Liver (tissue), 9 donors: ENCODE results near the gene DOK6. TPM values are rescaled to one million over a fixed set of nuclear protein-coding genes. Genes with fewer than 3 reads are reported as not detected.

Experiments used
- DNase-seq: peaks from one replicate; pipeline ENCODE4 v3.0.0-alpha.2; 2017; ENCODE audit warnings: low spot score
- H3K27ac ChIP-seq, 2 donors: one replicate each; pipeline ENCODE4 v1.7.0; 2013; ENCODE audit warnings: inconsistent platforms in 2 of 2, low read length in 2 of 2, control low read depth in 1 of 2, low read depth in 1 of 2, mild to moderate bottlenecking in 1 of 2
- H3K27me3 ChIP-seq, 4 donors: one replicate each; pipeline versions ENCODE4 v1.6.1 to v1.7.0; 2013; ENCODE audit warnings: low read length in 3 of 4, inconsistent platforms in 1 of 4, mild to moderate bottlenecking in 1 of 4, moderate library complexity in 1 of 4; ENCODE audit not compliant: control insufficient read depth in 4 of 4, insufficient read depth in 4 of 4
- H3K36me3 ChIP-seq, 4 donors: one replicate each; pipeline versions ENCODE4 v1.6.1 to v1.7.0; 2013; ENCODE audit warnings: low read length in 3 of 4, mild to moderate bottlenecking in 3 of 4, low read depth in 1 of 4, moderate library complexity in 1 of 4; ENCODE audit not compliant: control insufficient read depth in 4 of 4, insufficient read depth in 3 of 4
- H3K4me1 ChIP-seq, 4 donors: one replicate each; pipeline versions ENCODE4 v1.6.1 to v1.7.0; 2013; ENCODE audit warnings: low read length in 3 of 4, mild to moderate bottlenecking in 3 of 4, moderate library complexity in 1 of 4; ENCODE audit not compliant: control insufficient read depth in 4 of 4, insufficient read depth in 4 of 4
- H3K4me3 ChIP-seq, 3 donors: one replicate each; pipeline versions ENCODE4 v1.6.1 to v1.7.0; 2013; ENCODE audit warnings: low read length in 3 of 3, control low read depth in 1 of 3, low read depth in 1 of 3, mild to moderate bottlenecking in 1 of 3
- H3K9ac ChIP-seq, 2 donors: one replicate each; pipeline ENCODE4 v1.7.0; 2013; ENCODE audit warnings: low read length in 2 of 2, mild to moderate bottlenecking in 2 of 2, moderate library complexity in 2 of 2, control low read depth in 1 of 2, low read depth in 1 of 2
- H3K9me3 ChIP-seq, 4 donors: one replicate each; pipeline versions ENCODE4 v1.6.1 to v1.7.0; 2013; ENCODE audit warnings: low read length in 3 of 4; ENCODE audit not compliant: control insufficient read depth in 4 of 4
- EGR1 ChIP-seq, 2 donors: IDR thresholded peaks; 2 replicates each; pipeline ENCODE4 v1.6.1; 2016 to 2018; ENCODE audit warnings: antibody characterized with exemption in 2 of 2, low read depth in 2 of 2
- FOXA1 ChIP-seq: IDR thresholded peaks from 2 replicates; pipeline ENCODE4 v1.6.1; 2016; ENCODE audit warnings: antibody characterized with exemption
- GABPA ChIP-seq, 2 donors: IDR thresholded peaks in 1 of 2; conservative IDR thresholded peaks in 1 of 2; 2 replicates each; pipeline ENCODE4 v1.6.1; 2016; ENCODE audit warnings: antibody characterized with exemption in 2 of 2, mild to moderate bottlenecking in 1 of 2, moderate library complexity in 1 of 2
- HNF4A ChIP-seq, 2 donors: conservative IDR thresholded peaks; 2 replicates each; pipeline ENCODE4 v1.6.1; 2016; ENCODE audit warnings: antibody characterized with exemption in 2 of 2, mild to moderate bottlenecking in 2 of 2
- HNF4G ChIP-seq: IDR thresholded peaks from 2 replicates; pipeline ENCODE4 v1.6.1; 2016; ENCODE audit warnings: antibody characterized with exemption
- JUND ChIP-seq, 2 donors: IDR thresholded peaks; 2 replicates each; pipeline ENCODE4 v1.6.1; 2016; ENCODE audit warnings: antibody characterized with exemption in 2 of 2
- RXRA ChIP-seq, 2 donors: IDR thresholded peaks; 2 replicates each; pipeline ENCODE4 v1.6.1; 2017 to 2018; ENCODE audit warnings: antibody characterized with exemption in 2 of 2, mild to moderate bottlenecking in 1 of 2
- TAF1 ChIP-seq: conservative IDR thresholded peaks from 2 replicates; pipeline ENCODE4 v1.6.1; 2016; ENCODE audit warnings: antibody characterized with exemption, mild to moderate bottlenecking
- YY1 ChIP-seq: IDR thresholded peaks from 2 replicates; pipeline ENCODE4 v1.6.1; 2016; ENCODE audit warnings: antibody characterized with exemption, mild to moderate bottlenecking
- WGBS: extraction: QIAGEN DNeasy Blood & Tissue Kit; methylation state at CpG from one replicate; pipeline ENCODE4 v1.1.7; 2013; 5-methylcytosine and 5-hydroxymethylcytosine counted together
- polyA plus RNA-seq, 2 donors: library from polyadenylated mRNA; stranded (reverse) in 1 of 2; unstranded in 1 of 2; fragments of 200-250 nt in 1 of 2; fragments of >200 nt in 1 of 2; fragmentation: Nextera tagmentation in 1 of 2; extraction: Ambion mirVana in 1 of 2; gene quantifications; one replicate each; pipeline versions ENCODE4 v1.2.1 to v1.2.3, GENCODE V29; 2013 to 2015
- total RNA-seq, 2 donors: library from RNA; depleted of rRNA; stranded (reverse); fragments of >200 nt; gene quantifications; one replicate each; pipeline ENCODE4 v1.2.3, GENCODE V29; 2014
- TF ChIP-seq, protein P1 (sequence below): IDR thresholded peaks from 2 replicates; pipeline ENCODE4 v1.6.1; 2016; ENCODE audit warnings: antibody characterized with exemption
- TF ChIP-seq, protein P2 (sequence below): IDR thresholded peaks from 2 replicates; pipeline ENCODE4 v1.6.1; 2016; ENCODE audit warnings: antibody characterized with exemption, mild to moderate bottlenecking
- TF ChIP-seq, protein P3 (sequence below): IDR thresholded peaks from 2 replicates; pipeline ENCODE4 v1.6.1; 2016; ENCODE audit warnings: antibody characterized with exemption
- donor health status: healthy.
- donor health status: healthy.
- donor health status: healthy.
- donor health status: healthy.
- donor health status: healthy.

Gene DOK6
- total and polyA plus RNA-seq, 4 donors = 0.08 to 1.1 (median 0.67) TPM

DNA sequence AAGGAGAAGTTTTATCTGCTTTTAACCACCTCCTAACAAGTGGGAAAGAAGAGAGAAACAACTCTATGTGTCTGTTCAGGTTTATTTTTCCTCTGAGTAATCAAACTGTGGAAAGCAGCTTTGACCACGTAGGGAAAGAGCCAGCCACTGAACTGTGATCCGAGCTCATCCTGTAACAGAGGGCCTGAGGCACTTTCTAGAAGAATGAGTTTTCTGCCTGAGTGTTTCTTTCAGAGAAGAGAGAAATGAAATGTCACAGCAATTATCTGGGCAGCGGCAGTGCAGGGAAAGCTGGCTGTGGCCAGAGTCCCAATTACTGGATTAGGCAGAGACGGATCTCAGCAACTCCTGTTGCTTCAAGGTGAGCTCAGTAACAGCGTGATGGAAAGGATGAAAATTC, 395.1 kb downstream of the DOK6 start:
- TF ChIP-seq FOXA1 = no peak
- TF ChIP-seq, protein P1, sequence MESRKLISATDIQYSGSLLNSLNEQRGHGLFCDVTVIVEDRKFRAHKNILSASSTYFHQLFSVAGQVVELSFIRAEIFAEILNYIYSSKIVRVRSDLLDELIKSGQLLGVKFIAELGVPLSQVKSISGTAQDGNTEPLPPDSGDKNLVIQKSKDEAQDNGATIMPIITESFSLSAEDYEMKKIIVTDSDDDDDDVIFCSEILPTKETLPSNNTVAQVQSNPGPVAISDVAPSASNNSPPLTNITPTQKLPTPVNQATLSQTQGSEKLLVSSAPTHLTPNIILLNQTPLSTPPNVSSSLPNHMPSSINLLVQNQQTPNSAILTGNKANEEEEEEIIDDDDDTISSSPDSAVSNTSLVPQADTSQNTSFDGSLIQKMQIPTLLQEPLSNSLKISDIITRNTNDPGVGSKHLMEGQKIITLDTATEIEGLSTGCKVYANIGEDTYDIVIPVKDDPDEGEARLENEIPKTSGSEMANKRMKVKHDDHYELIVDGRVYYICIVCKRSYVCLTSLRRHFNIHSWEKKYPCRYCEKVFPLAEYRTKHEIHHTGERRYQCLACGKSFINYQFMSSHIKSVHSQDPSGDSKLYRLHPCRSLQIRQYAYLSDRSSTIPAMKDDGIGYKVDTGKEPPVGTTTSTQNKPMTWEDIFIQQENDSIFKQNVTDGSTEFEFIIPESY = no peak
- Histone ChIP-seq H3K4me1 (no peaks in the 10 kb centered on the region), H3K9me3 (no peaks in the 10 kb centered on the region), H3K4me3 (no peak overlapping the region), H3K27ac (no peak overlapping the region), H3K36me3 (no peaks in the 10 kb centered on the region), H3K27me3 (no peaks in the 10 kb centered on the region), H3K9ac (no peak overlapping the region)
- no peak for DNase-seq
- WGBS = 79% methylated on average over 5 of the region's 5 CpGs

DNA sequence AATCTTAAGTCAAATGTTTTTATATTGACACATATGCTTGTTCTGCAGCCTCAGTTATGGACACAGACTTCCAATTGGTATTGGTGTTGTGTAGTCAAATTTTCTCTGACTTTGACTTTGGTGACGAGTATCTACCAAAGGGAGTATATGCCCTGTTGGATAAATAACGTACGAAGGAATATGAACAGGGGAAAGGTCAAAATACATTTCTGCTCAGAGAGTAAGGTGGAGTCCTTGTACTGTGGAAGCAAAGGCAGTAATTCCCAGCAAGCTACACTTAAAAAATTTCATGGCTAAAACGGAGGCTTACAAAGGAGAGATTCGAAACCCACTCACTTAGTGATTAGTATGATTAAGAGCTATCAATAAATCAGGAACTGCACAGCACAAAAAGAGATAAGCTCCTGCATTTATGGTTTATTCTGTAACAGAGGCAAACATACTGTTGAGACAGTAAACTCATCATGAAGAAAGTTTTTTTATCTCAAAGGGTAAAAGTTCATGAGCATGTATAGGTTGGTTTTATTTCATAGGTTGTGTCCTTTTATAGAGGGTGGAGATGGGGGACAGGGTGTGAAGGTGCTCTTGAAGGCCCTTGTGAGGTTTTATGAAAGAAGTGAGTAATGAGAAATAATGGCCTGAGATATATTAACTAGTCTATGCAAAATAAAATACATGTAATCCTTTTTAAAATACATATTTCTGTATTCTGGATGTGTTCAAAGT, 404.3 kb downstream of the DOK6 start:
- WGBS = 80% methylated on average over 5 of the region's 5 CpGs
- no peak overlapping the region for H3K9ac ChIP-seq
- no peaks in the 10 kb centered on the region for H3K9me3 ChIP-seq
- H3K27me3 ChIP-seq = no peaks in the 10 kb centered on the region
- TF ChIP-seq HNF4G = no peak
- no peak for TF ChIP-seq EGR1 (IDR thresholded peaks at IDR 0.05; ENCODE audit: low read depth in 2 of 2)
- no peak for TF ChIP-seq TAF1
- TF ChIP-seq FOXA1 = no peak
- TF ChIP-seq, protein P2, sequence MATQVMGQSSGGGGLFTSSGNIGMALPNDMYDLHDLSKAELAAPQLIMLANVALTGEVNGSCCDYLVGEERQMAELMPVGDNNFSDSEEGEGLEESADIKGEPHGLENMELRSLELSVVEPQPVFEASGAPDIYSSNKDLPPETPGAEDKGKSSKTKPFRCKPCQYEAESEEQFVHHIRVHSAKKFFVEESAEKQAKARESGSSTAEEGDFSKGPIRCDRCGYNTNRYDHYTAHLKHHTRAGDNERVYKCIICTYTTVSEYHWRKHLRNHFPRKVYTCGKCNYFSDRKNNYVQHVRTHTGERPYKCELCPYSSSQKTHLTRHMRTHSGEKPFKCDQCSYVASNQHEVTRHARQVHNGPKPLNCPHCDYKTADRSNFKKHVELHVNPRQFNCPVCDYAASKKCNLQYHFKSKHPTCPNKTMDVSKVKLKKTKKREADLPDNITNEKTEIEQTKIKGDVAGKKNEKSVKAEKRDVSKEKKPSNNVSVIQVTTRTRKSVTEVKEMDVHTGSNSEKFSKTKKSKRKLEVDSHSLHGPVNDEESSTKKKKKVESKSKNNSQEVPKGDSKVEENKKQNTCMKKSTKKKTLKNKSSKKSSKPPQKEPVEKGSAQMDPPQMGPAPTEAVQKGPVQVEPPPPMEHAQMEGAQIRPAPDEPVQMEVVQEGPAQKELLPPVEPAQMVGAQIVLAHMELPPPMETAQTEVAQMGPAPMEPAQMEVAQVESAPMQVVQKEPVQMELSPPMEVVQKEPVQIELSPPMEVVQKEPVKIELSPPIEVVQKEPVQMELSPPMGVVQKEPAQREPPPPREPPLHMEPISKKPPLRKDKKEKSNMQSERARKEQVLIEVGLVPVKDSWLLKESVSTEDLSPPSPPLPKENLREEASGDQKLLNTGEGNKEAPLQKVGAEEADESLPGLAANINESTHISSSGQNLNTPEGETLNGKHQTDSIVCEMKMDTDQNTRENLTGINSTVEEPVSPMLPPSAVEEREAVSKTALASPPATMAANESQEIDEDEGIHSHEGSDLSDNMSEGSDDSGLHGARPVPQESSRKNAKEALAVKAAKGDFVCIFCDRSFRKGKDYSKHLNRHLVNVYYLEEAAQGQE = no peak
- TF ChIP-seq, protein P3, sequence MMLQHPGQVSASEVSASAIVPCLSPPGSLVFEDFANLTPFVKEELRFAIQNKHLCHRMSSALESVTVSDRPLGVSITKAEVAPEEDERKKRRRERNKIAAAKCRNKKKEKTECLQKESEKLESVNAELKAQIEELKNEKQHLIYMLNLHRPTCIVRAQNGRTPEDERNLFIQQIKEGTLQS = no peak
- no peak for TF ChIP-seq HNF4A (conservative IDR thresholded peaks at IDR 0.05)
- TF ChIP-seq YY1 = no peak
- TF ChIP-seq GABPA (IDR thresholded peaks at IDR 0.05 in 1 of 2, conservative IDR thresholded peaks at IDR 0.05 in 1 of 2) = no peak
- TF ChIP-seq RXRA (IDR thresholded peaks at IDR 0.05) = no peak
- TF ChIP-seq, protein P1 = no peak
- no peak for TF ChIP-seq JUND (IDR thresholded peaks at IDR 0.05)
- H3K4me3 ChIP-seq = no peak overlapping the region
- no peak overlapping the region for H3K27ac ChIP-seq
- no peak for DNase-seq
- H3K4me1 ChIP-seq = no peaks in the 10 kb centered on the region
- H3K36me3 ChIP-seq = no peaks in the 10 kb centered on the region
